Neuron (in vitro differentiated cells): Measurements from ENCODE around the gene RGMA.

Experiments
- H2AFZ ChIP-seq: one replicate; pipeline ENCODE4 v1.6.1; 2013; ENCODE audit warnings: low read depth, mild to moderate bottlenecking, inconsistent platforms, low read length, moderate library complexity
- H3K27me3 ChIP-seq: one replicate; pipeline ENCODE4 v1.6.1; 2013; ENCODE audit warnings: low read length; ENCODE audit not compliant: insufficient read depth
- H3K36me3 ChIP-seq: one replicate; pipeline ENCODE4 v1.6.1; 2013; ENCODE audit warnings: low read length; ENCODE audit not compliant: insufficient read depth
- H3K4me1 ChIP-seq: one replicate; pipeline ENCODE4 v1.6.1; 2013; ENCODE audit warnings: low read length; ENCODE audit not compliant: insufficient read depth
- H3K4me3 ChIP-seq: 2 replicates; pipeline ENCODE4 v1.5.1; 2013; ENCODE audit warnings: mild to moderate bottlenecking, low read length, moderate library complexity
- H3K9me3 ChIP-seq: one replicate; pipeline ENCODE4 v1.6.1; 2013; ENCODE audit warnings: low read length

RGMA gene, protein sequence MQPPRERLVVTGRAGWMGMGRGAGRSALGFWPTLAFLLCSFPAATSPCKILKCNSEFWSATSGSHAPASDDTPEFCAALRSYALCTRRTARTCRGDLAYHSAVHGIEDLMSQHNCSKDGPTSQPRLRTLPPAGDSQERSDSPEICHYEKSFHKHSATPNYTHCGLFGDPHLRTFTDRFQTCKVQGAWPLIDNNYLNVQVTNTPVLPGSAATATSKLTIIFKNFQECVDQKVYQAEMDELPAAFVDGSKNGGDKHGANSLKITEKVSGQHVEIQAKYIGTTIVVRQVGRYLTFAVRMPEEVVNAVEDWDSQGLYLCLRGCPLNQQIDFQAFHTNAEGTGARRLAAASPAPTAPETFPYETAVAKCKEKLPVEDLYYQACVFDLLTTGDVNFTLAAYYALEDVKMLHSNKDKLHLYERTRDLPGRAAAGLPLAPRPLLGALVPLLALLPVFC

DNA sequence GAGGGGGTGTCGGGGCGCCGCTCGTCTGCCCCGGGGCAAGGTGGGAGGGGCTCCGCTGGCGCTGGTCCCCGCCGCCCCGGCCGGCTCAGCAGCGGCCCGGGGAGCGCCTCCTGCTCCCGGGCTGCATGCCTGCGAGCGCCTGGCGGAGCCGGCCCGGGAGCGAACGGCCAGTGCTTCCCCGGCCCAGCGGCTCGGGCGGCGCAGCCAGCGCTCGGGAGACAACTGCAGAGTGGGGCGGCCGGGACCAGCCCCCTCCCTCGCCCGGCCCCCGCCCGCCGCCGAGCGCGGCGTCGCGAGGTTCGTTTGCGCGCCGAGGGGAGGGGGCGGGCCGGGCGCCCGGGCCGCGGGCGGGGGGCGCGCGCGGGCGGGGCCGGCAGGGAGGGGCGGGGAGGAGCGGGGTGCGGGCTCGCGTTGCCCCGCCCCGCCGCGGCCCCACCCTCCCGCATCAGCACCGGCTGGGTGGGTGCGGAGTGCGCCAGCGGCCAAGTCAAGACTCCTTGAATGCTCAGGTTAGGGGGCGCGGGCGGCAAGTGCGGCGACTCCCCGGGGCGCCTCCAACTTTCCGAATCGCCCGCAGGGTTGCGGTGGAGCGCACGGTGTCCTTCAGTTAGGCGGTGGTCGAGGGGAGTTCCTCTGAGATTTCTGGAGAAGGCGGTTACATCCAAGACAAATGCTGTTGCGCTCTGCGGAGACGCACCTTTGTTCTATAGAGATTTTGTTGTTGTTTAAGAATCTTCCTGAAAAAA, at the start of gene RGMA:
Gene RGMA (minus strand): TSS at position 231 of the 746 bp plus-strand sequence. CDS start 279 bp downstream, outside the sequence.
- Histone ChIP-seq H3K36me3 (peaks cover 5% of the 10 kb centered on the region), H3K27me3 (no peaks in the 10 kb centered on the region)

DNA sequence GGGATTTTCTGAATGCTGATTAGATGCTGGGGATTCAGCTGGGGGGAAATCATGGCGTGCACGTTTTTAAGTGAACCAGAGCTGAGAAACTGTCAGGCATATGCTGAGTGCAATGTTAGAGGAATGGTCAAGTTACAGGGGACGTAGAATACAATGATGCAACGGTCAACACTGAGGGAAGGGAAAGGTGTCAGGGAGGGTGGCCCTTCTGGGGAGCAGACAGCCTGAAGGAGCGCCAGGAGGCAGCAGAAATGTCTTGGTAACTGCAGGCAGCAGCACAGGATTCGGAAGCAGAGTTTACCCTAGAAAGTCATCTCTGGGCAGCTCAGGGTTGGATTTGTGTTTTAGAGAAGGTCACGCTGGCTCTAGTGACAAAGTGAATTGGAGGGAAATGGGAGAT, 47.6 kb upstream of the RGMA start:
- Histone ChIP-seq H3K4me3 (no peak overlapping the region), H3K9me3 (no peaks in the 10 kb centered on the region), H3K4me1 (peaks cover 18% of the 10 kb centered on the region), H3K27me3 (no peaks in the 10 kb centered on the region), H3K36me3 (no peaks in the 10 kb centered on the region), H2AFZ (no peak overlapping the region)

More for the DNA sequence above, at the start of gene RGMA:
- Histone ChIP-seq H3K9me3 (no peaks in the 10 kb centered on the region), H2AFZ (no peak within 1 kb of the TSS), H3K4me3 (peak within 1 kb of the TSS; percentile 78), H3K4me1 (peaks cover 34% of the 10 kb centered on the region)

DNA sequence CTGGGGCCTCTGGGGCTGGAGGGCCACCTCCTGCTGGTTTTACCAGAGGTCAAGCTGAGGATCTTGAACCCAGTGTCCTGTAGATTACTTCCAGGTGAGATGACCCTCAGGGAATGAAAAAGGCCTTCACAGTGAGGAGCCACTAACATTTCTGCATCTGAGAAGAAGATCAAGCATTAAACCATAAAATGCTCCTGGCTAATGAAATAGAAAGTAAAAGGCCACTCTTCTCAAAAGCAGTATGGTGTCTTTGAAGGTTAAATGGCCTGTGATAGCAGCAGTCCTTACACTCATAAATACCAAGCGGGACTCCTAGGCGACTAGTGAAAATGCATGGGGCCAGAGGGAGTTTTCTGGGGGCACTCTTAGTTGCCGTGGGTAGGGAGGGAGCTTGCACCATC, 47.0 kb upstream of the RGMA start:
- no peaks in the 10 kb centered on the region for H3K27me3 ChIP-seq
- H2AFZ ChIP-seq: no peak overlapping the region
- peaks cover 18% of the 10 kb centered on the region for H3K4me1 ChIP-seq
- no peaks in the 10 kb centered on the region for H3K36me3 ChIP-seq
- H3K9me3 ChIP-seq: no peaks in the 10 kb centered on the region
- no peak overlapping the region for H3K4me3 ChIP-seq

DNA sequence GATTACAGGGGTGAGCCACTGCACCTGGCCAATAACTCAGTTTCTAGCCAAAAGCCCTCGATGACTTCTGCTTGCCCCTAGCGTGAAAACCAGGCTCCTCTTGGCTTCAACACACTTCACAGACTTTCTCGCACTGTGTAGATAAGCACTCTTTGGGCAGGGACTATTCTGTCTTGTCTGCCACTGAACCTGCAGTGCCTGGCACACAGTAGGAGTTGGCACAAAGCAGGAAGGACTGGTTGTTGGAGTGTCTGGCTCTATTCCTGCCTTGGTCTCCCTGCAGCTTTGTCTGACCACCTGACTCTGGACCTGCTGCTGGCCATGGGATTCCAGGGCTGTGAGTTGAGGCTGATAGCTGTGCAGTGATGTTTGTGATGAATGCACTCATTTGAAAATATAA, 46.4 kb upstream of the RGMA start:
- H3K4me1 ChIP-seq: peaks cover 18% of the 10 kb centered on the region
- H3K27me3 ChIP-seq: no peaks in the 10 kb centered on the region
- H3K4me3 ChIP-seq: no peak overlapping the region
- H3K36me3 ChIP-seq: no peaks in the 10 kb centered on the region
- no peaks in the 10 kb centered on the region for H3K9me3 ChIP-seq
- no peak overlapping the region for H2AFZ ChIP-seq

DNA sequence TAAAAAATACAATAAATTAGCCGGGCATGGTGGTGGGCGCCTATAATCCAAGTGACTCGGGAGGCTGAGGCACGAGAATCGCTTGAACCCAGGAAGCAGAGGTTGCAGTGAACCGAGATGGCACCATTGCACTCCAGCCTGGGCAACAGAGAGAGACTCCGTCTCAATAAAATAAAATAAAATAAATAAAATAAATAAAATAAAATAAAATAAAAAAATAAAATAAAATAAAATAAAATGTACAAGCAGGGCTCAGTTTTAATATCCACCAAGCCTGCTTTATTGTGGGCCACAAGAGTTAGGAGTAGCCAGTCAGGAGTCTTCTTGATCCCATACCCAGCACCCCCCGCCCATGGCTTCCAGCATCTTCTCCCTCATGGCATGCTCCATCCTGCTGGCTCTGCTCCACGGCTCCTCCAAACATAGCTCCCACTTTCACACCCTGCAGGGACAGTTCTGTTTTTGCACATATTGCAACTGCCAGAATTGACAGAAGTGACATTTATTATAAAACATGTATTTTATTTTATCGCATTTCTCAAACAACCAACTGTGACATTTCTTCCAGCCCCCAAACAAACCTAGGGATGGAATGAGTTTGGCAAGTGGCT, 42.6 kb upstream of the RGMA start:
- no peak overlapping the region for H3K4me3 ChIP-seq
- no peaks in the 10 kb centered on the region for H3K9me3 ChIP-seq

DNA sequence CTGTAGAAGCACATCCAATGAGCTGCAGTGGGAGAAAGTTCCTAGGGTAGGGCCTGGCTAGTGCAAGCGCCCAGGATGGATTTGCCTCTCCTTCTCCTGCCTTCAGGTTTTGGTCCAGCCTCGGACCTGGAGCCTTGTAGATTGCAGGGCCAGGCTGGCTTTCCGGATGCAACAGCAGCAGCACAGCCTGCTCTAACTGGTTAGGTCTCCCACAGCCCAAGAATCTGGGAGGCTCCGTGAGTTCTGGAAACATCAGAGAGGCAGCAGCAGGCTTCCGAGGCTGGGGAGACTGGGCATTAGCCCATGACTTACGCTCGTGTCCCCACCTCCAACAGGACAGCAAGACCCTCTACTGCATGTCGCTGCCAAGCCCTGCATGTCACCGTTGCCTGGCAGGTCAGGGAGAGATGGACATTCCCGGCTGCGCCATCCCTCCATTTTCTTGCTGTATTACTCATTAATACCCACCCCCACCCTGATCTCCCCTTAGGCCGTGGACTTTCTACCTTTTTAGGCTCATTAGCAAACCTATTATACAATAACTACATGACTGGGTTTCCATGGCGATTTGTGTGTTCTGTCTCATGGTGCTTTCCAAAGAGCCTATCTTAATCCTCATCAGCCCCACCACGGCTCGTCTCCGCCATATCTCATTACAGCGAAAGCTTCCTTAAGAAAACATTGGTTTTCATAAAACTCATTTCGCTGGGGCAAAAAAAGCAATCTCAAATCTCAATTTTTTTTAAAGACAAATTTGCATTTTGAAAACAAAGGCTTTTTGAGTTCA, 40.9 kb upstream of the RGMA start:
- Histone ChIP-seq H3K4me1 (no peaks in the 10 kb centered on the region), H3K9me3 (no peaks in the 10 kb centered on the region), H3K4me3 (no peak overlapping the region), H3K27me3 (no peaks in the 10 kb centered on the region), H2AFZ (no peak overlapping the region), H3K36me3 (no peaks in the 10 kb centered on the region)

More for the DNA sequence above, 42.6 kb upstream of the RGMA start:
- Histone ChIP-seq H2AFZ (no peak overlapping the region), H3K36me3 (no peaks in the 10 kb centered on the region), H3K4me1 (peaks cover 14% of the 10 kb centered on the region), H3K27me3 (no peaks in the 10 kb centered on the region)

DNA sequence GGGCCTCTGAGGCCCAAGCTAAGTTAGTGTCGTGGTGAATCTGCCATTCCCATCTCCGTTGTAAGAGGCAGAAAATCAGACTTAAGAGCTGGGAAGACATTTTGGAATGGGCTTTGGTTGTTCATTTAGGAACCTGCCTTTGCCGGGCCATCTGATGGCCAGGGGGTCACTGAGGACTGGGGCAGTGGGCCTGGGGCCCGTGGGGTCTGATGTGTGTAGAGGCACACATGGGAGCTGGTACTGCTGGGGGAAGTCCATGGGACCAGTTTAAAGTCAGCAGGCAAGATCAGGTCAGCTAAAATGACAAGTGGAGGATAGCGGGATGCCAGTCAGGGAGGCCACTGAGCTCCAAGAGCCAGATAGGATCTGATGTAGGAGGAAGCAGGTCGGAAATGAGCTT, 38.3 kb upstream of the RGMA start:
- no peak overlapping the region for H2AFZ ChIP-seq
- H3K9me3 ChIP-seq: no peaks in the 10 kb centered on the region
- no peak overlapping the region for H3K4me3 ChIP-seq
- H3K36me3 ChIP-seq: no peaks in the 10 kb centered on the region
- no peaks in the 10 kb centered on the region for H3K27me3 ChIP-seq
- no peaks in the 10 kb centered on the region for H3K4me1 ChIP-seq

DNA sequence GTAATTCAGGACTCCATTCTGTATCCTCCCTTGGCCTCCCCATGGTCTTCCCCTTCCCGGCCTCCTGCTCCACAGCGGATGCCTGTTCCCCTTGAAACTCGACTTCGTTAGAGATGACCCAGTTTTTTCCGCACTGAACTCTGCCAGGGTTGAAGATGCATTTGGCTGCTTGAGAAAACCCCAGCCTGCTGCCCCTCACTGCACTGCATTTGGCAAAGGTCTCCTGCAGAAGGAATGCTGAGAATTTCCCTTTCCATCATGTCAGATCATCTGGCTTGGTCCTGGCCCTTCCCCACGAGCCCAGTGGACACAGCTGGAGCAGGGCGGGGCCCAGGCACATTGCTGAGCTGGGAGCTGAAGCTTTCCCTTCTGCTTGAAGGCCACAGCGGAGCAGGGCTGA, 37.6 kb upstream of the RGMA start:
- no peaks in the 10 kb centered on the region for H3K9me3 ChIP-seq
- no peak overlapping the region for H2AFZ ChIP-seq
- H3K4me3 ChIP-seq: no peak overlapping the region
- no peaks in the 10 kb centered on the region for H3K36me3 ChIP-seq
- H3K27me3 ChIP-seq: no peaks in the 10 kb centered on the region
- H3K4me1 ChIP-seq: no peaks in the 10 kb centered on the region

DNA sequence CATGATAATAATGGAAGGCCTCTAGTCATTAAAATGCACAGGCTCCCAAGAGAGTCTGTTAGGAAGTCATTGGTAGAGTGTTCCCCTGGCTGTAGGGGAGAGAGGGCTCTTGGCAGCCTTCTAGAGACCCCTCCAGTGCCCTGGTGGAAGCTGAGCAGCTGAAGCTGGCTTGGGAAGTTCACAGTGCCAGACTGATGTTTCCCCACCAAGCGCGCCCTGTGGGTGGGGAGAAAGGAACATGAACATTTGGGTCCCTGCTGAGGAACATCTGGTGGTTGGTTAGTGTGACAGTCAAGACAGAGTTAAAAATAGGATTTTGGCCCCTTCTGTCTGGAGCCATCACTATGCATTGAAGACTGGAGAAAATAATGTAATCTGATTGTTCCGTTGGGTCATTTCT, 37.1 kb upstream of the RGMA start:
- no peaks in the 10 kb centered on the region for H3K36me3 ChIP-seq
- H3K4me3 ChIP-seq: no peak overlapping the region
- H3K27me3 ChIP-seq: no peaks in the 10 kb centered on the region
- H3K4me1 ChIP-seq: no peaks in the 10 kb centered on the region
- no peaks in the 10 kb centered on the region for H3K9me3 ChIP-seq
- no peak overlapping the region for H2AFZ ChIP-seq

DNA sequence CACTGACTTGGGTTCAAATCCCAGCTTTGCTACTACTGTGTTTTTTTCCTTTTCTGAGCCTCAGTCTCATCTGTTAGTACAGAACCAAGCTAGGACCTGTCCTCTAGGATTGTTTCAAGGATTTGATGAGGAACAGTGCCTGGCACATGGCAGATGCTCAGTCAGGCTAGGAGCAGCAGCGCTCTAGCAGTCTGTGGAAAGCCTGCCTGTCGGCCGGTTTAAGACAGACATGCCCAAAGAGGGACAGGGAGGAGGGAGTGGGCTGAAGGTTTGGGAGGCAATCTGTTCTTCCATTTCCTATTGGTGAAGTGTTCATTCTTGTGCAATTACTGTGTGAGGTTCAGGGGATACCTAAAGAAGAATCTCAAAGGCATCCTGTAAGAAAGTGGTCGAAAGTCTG, 35.1 kb upstream of the RGMA start:
- no peaks in the 10 kb centered on the region for H3K9me3 ChIP-seq

DNA sequence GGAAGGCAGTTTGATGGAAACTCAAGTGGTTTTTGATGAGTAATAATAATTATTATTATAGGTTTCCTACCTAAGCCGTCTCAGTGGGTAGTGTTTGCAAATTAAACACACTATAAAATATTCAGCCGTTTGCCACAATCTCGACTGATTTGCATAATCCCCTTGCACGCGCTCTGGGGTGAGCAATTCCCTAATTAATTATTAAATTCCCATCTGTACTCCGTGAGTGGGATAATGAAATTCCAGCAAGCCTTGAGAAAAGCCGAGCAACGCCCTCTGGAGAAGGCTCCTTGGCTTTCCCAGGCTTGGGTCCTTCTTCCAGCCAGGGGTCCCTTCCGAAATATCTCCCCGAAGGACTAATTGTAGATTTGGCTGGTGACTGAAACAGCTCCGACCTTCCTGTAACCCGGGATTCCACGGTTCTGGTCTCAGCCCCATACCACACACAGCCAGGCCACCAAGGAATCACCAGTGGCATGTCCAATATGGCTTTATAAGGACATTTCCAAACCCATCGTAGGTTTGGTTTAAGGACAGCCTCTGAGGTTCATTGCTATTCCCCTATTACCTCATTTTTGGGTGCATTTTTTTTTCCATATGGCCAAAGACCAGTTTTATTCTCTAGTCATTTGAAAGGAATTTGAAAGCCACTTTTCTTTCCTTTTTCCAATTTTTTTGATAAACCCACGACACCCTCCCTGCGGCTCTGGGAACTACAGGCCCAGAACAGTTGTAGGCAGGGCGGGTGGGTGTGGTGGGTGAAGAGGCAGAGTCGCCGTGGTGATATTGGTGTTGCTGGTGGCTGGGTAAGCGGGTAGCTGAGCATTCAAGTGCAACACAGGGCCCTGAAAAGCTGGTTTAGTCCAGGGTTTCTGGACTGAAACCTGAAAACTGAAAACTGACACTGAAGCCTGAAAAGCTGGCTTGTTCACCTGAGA, 33.2 kb upstream of the RGMA start:
- no peaks in the 10 kb centered on the region for H3K36me3 ChIP-seq
- no peak overlapping the region for H3K4me3 ChIP-seq
- H3K27me3 ChIP-seq: no peaks in the 10 kb centered on the region
- no peaks in the 10 kb centered on the region for H3K9me3 ChIP-seq
- no peaks in the 10 kb centered on the region for H3K4me1 ChIP-seq
- no peak overlapping the region for H2AFZ ChIP-seq

More for the DNA sequence above, 35.1 kb upstream of the RGMA start:
- Histone ChIP-seq H2AFZ (no peak overlapping the region), H3K27me3 (no peaks in the 10 kb centered on the region), H3K4me1 (no peaks in the 10 kb centered on the region), H3K36me3 (no peaks in the 10 kb centered on the region), H3K4me3 (no peak overlapping the region)

DNA sequence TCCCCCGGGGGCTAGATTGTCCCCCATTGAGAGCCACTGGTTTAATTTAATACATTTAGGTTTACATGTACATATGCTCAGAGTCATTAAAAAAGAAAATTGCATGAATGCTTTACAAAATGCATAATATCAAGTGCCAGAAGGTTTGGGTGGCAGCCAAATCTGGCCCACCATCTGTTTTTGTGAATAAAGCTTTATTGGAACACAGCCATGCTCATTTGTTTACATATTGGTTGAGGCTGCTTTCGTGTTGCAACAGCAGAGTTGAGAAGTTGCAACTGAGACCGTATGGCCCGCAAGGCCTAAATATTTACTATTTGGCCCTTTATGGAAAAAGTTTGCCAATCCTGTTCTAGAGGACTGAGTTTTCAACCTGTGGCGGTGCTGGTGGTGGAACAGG, 32.1 kb upstream of the RGMA start:
- no peak overlapping the region for H3K4me3 ChIP-seq
- H3K27me3 ChIP-seq: no peaks in the 10 kb centered on the region
- H2AFZ ChIP-seq: no peak overlapping the region
- H3K9me3 ChIP-seq: peaks cover 2% of the 10 kb centered on the region
- no peaks in the 10 kb centered on the region for H3K36me3 ChIP-seq
- no peaks in the 10 kb centered on the region for H3K4me1 ChIP-seq
